Upper lobe of left lung (tissue), 6 donors: Measurements from ENCODE around the gene ZSCAN18. TPM values are rescaled to one million over a fixed set of nuclear protein-coding genes. Genes with fewer than 3 reads are reported as not detected.

Experiments
- ATAC-seq, 2 donors: fragments of 200-7000 bp; cut with Tn5 transposase; one replicate each; pipeline ENCODE4 v1.9.1; 2022; ENCODE audit warnings: mild to moderate bottlenecking in 2 of 2, moderate library complexity in 2 of 2; ENCODE audit not compliant: low FRiP score in 2 of 2
- DNase-seq, 2 donors: peaks; one replicate each; pipeline ENCODE4 v3.0.0-alpha.2; 2019 to 2020
- H3K27ac ChIP-seq, 4 donors: fragments of 200-600 bp; sonication (generic); one replicate each; pipeline ENCODE4 v1.5.1; 2016 to 2019
- H3K27me3 ChIP-seq, 4 donors: fragments of 200-600 bp; sonication (generic); one replicate each; pipeline ENCODE4 v1.5.1; 2017 to 2019
- H3K36me3 ChIP-seq, 4 donors: fragments of 200-600 bp; sonication (generic); one replicate each; pipeline ENCODE4 v1.5.1; 2016 to 2019
- H3K4me1 ChIP-seq, 4 donors: fragments of 200-600 bp; sonication (generic); one replicate each; pipeline ENCODE4 v1.5.1; 2018 to 2019
- H3K4me3 ChIP-seq, 4 donors: fragments of 200-600 bp; sonication (generic); one replicate each; pipeline ENCODE4 v1.5.1; 2017 to 2019; ENCODE audit warnings: mild to moderate bottlenecking in 2 of 4, moderate library complexity in 1 of 4
- H3K9me3 ChIP-seq, 4 donors: fragments of 200-600 bp; sonication (generic); one replicate each; pipeline ENCODE4 v1.5.1; 2018 to 2019
- CTCF ChIP-seq, 6 experiments: fragments of 450-650 bp in 4 of 6; fragments of 200-600 bp in 2 of 6; sonication (generic) in 2 of 6; IDR thresholded peaks; one replicate each; pipeline ENCODE4 v1.5.1; 2016 to 2019; ENCODE audit warnings: antibody characterized with exemption in 6 of 6
- EP300 ChIP-seq, 4 donors: sonication (generic); formaldehyde crosslinking; IDR thresholded peaks; one replicate each; pipeline ENCODE4 v1.5.1; 2017; ENCODE audit warnings: antibody characterized with exemption in 4 of 4, control low read depth in 2 of 4
- POLR2A ChIP-seq, 4 donors: fragments of 450-650 bp; IDR thresholded peaks; one replicate each; pipeline ENCODE4 v1.5.1; 2016 to 2017; ENCODE audit warnings: antibody characterized with exemption in 4 of 4, mild to moderate bottlenecking in 2 of 4
- POLR2AphosphoS5 ChIP-seq, 2 donors: sonication (generic); formaldehyde crosslinking; IDR thresholded peaks; one replicate each; pipeline ENCODE4 v1.5.1; 2017; ENCODE audit warnings: antibody characterized with exemption in 2 of 2
- WGBS, 2 donors: methylation state at CpG; one replicate each; pipeline ENCODE4 v1.1.5; 2017 to 2018; 5-methylcytosine and 5-hydroxymethylcytosine counted together
- total RNA-seq, 6 donors: library from RNA; depleted of rRNA in 4 of 6; stranded (reverse); fragments of >200 nt in 4 of 6; gene quantifications; one replicate each; pipeline versions ENCODE4 v1.1.0 to v1.2.1, GENCODE V29; 2016 to 2021
- donor health status: DM: no; HTN: no; CAD: no; lungs with moderate emphysema.
- donor health status: DM: no; HTN: yes; CAD: no; lungs with severe emphysema.

Gene ZSCAN18
- total RNA-seq, 6 donors from 2014 or later, result 30.6 to 116 (median 74.1) TPM

- no peak for TF ChIP-seq POLR2AphosphoS5 (IDR thresholded peaks at IDR 0.05)
- no peak for TF ChIP-seq POLR2A (IDR thresholded peaks at IDR 0.05)
- TF ChIP-seq CTCF (IDR thresholded peaks at IDR 0.05), result no peak
- WGBS, 2 donors, result 45% methylated on average over 6 to 8 of the region's 8 CpGs
- H3K4me1 ChIP-seq, result peaks cover 6 to 16% (median 10%) of the 10 kb centered on the region in 4 donors
- DNase-seq (no peak), ATAC-seq (no peak)
- H3K4me3 ChIP-seq, result peak overlapping the region; percentile 45 to 99 (median 91)
- H3K9me3 ChIP-seq, result peaks cover 0 to 37% (median 29%) of the 10 kb centered on the region in 4 donors
- H3K36me3 ChIP-seq, result no peaks in the 10 kb centered on the region
- H3K27me3 ChIP-seq, result no peaks in the 10 kb centered on the region
- peak overlapping the region; percentile 94 to 100 (median 97) for H3K27ac ChIP-seq
Measured at GRCh38 chr19:58097349-58097748, 682 bp downstream of the ZSCAN18 start.

DNA sequence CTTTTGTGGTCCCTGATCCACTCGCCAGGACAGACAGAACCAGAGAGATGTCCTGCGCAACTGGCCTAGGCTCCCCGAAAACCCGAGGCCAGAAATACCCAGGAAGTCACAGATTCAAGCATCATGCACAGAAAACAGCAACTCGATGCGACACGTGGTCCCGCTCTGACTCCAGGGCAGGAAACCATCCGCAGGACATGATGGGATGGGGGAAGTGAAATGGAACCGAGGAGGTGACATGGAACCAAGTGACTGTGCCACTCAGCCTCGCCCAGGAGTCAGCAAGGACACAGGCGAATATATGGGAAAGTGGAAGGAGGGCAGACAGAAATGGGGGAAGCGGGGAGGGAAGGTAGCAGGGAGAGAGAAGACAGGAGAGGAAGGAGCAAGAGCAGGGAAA is 1.1 kb downstream of the ZSCAN18 start:
- WGBS, 2 donors, result 83 to 92% methylated on average over 13 of the region's 13 CpGs
- no peaks in the 10 kb centered on the region for H3K36me3 ChIP-seq
- H3K27me3 ChIP-seq, result no peaks in the 10 kb centered on the region
- TF ChIP-seq POLR2A (IDR thresholded peaks at IDR 0.05) (no peak), EP300 (IDR thresholded peaks at IDR 0.05) (no peak), POLR2AphosphoS5 (IDR thresholded peaks at IDR 0.05) (no peak), CTCF (IDR thresholded peaks at IDR 0.05) (no peak)
- H3K9me3 ChIP-seq, result peaks cover 0 to 37% (median 26%) of the 10 kb centered on the region in 4 donors
- H3K27ac ChIP-seq, result peak overlapping the region in 1 of 4 donors; percentile 100
- DNase-seq (no peak), ATAC-seq (no peak)
- H3K4me3 ChIP-seq, result peak overlapping the region in 2 of 4 donors; percentile 87 to 99
- peaks cover 6 to 16% (median 10%) of the 10 kb centered on the region in 4 donors for H3K4me1 ChIP-seq

GRCh38 chr19:58095328-58095727 is 2.7 kb downstream of the ZSCAN18 start:
- 97 to 98% methylated on average over 5 to 10 of the region's 10 CpGs for WGBS, 2 donors
- H3K9me3 ChIP-seq, result peaks cover 0 to 38% (median 26%) of the 10 kb centered on the region in 4 donors
- H3K4me1 ChIP-seq, result peaks cover 6 to 16% (median 10%) of the 10 kb centered on the region in 4 donors
- H3K4me3 ChIP-seq, result no peak overlapping the region
- TF ChIP-seq CTCF (IDR thresholded peaks at IDR 0.05) (no peak), POLR2AphosphoS5 (IDR thresholded peaks at IDR 0.05) (no peak), EP300 (IDR thresholded peaks at IDR 0.05) (no peak), POLR2A (IDR thresholded peaks at IDR 0.05) (no peak)
- H3K36me3 ChIP-seq, result no peaks in the 10 kb centered on the region
- H3K27ac ChIP-seq, result no peak overlapping the region
- DNase-seq (no peak), ATAC-seq (no peak)
- no peaks in the 10 kb centered on the region for H3K27me3 ChIP-seq

DNA sequence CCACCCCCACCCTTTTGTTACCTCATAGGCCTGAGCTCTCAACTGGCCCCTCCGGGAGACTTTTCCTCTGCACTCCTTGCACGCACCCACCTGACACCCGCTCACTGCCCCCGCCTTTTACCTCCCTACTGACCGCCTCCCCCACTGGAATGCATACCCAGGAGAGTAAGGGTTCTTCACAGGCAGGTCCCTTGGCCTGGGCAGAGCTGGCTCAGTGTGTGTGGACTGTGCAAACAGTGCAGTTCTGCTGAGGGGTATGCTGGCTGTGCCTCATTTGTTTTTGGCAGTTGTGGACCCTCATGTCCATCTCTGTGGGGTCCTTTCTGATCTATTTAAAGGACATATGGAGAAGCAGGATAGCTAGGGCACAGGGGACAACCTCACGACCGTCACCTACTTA is 5.0 kb downstream of the ZSCAN18 start:
- Histone ChIP-seq H3K27me3 (no peaks in the 10 kb centered on the region), H3K36me3 (peaks cover 0 to 11% (median 5%) of the 10 kb centered on the region in 4 donors), H3K9me3 (peaks cover 0 to 51% (median 32%) of the 10 kb centered on the region in 4 donors), H3K4me1 (peaks cover 5 to 13% (median 8%) of the 10 kb centered on the region in 4 donors), H3K27ac (no peak overlapping the region), H3K4me3 (no peak overlapping the region)
- DNase-seq (no peak), ATAC-seq (no peak)
- TF ChIP-seq POLR2A (IDR thresholded peaks at IDR 0.05) (no peak), CTCF (IDR thresholded peaks at IDR 0.05) (no peak), POLR2AphosphoS5 (IDR thresholded peaks at IDR 0.05) (no peak), EP300 (IDR thresholded peaks at IDR 0.05) (no peak)
- WGBS, 2 donors, result 92 to 100% methylated on average over 7 of the region's 7 CpGs
